Activated CD8-positive, alpha-beta memory T cell treated with anti-CD3 and anti-CD28 coated beads for 1 hour (primary cell): Measurements from ENCODE around the gene SLC39A6.
"Not testable (repeated sequence)": the region's sequence is repeated elsewhere in the genome, so short reads cannot be mapped to it uniquely, and the experiment has no call there.

Source experiments
- DNase-seq, 2 donors: peaks; one replicate each; pipeline ENCODE4 v3.0.0-alpha.2; 2020; ENCODE audit warnings: low read depth in 1 of 2; ENCODE audit errors: extremely low read depth in 1 of 2

Gene SLC39A6

DNA sequence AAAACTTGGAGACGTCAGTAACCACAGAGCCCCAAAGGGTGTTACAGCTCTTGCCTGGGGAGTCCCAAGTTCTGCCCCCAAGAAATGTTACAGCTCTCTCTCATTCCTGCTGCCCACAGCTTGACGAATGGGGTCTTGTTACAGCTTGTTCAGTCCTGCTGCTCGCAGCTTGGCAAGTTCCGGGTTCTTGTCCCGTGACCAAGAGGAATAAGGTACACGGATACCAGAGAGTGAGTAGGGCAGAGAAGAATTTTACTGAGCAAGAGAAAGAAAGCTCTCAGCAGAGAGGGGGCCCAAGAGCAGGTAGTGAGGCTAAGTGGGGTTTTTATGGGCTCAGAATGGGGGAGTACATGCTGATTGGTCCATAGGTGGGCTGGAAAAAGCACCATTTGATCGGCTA is 27.2 kb downstream of the SLC39A6 start:
- DNase-seq, result no peak

DNA sequence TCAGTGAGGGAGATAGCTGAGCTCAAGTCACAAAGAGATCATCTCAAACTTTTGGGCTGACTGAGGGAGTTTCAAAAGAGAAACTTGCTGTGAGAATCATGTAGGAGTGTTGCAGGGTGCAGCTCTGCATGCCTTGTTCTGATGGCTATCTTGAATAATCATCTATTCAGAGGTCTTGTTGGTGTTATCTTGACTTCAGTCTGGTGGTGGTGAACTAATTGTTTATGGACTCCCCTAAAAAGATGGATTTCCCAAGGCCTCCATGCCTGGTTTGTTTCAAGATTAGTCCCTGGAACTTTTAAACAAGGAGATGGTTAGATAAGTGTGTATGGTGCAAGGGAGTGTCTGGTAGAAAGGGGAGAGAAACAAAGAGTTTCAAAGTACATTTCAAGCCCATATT is 29.8 kb downstream of the SLC39A6 start:
- no peak for DNase-seq

- no peak for DNase-seq
Observed at GRCh38 chr18:36096955-36097354, 32.2 kb downstream of the SLC39A6 start.

- DNase-seq, result no peak
Observed at GRCh38 chr18:36095936-36096519, 33.1 kb downstream of the SLC39A6 start.

DNA sequence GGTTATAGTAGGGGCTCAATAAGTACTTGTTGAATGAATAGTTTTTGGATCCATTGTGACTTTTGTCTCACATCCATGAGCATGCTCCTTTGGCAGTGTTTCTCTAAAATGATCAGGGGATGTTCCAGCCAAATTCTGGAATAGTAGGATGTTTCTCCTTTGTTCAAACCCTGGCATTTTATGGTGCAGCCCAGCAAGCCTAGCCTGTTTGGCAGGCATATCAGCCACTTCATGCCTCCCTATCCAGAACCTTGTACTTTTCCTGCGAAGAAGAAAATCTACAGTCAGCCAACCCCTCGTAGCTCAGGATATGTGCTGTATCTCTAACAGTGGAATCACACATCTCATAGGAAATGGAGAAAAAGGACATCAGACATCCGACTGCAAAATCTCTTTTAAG is 34.7 kb downstream of the SLC39A6 start:
- no peak for DNase-seq

- not testable (repeated sequence) for DNase-seq
Observed at GRCh38 chr18:36092116-36092515, 37.0 kb downstream of the SLC39A6 start.

DNA sequence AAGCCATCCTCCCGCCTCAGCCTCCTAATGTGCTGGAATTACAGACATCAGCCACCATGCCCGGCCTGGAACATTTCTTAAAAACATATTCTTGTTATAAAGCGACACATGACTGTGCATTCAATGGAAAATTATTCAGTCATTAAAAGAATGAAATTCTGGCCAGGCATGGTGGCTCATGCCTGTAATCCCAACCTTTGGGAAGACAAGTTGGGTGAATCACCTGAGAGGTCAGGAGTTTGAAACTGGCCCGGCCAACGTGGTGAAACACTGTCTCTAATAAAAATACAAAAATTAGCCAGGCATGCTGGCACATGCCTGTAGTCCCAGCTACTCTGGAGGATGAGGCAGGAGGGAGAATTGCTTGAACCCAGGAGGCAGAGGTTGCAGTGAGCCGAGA is 40.1 kb downstream of the SLC39A6 start:
- DNase-seq, result no peak

- DNase-seq, result no peak
Observed at GRCh38 chr18:36088256-36088655, 40.9 kb downstream of the SLC39A6 start.

GRCh38 chr18:36086186-36086585 is 43.0 kb downstream of the SLC39A6 start:
- DNase-seq, result no peak

- no peak for DNase-seq
Observed at GRCh38 chr18:36085195-36085594, 43.9 kb downstream of the SLC39A6 start.

- DNase-seq, result no peak
Observed at GRCh38 chr18:36083729-36084128, 45.4 kb downstream of the SLC39A6 start.

- DNase-seq, result not testable (repeated sequence)
Observed at GRCh38 chr18:36081118-36081517, 48.0 kb downstream of the SLC39A6 start.

- DNase-seq, result no peak
Observed at GRCh38 chr18:36078751-36079529, 50.2 kb downstream of the SLC39A6 start.

- not testable (repeated sequence) for DNase-seq
Observed at GRCh38 chr18:36077764-36078163, 51.4 kb downstream of the SLC39A6 start.

DNA sequence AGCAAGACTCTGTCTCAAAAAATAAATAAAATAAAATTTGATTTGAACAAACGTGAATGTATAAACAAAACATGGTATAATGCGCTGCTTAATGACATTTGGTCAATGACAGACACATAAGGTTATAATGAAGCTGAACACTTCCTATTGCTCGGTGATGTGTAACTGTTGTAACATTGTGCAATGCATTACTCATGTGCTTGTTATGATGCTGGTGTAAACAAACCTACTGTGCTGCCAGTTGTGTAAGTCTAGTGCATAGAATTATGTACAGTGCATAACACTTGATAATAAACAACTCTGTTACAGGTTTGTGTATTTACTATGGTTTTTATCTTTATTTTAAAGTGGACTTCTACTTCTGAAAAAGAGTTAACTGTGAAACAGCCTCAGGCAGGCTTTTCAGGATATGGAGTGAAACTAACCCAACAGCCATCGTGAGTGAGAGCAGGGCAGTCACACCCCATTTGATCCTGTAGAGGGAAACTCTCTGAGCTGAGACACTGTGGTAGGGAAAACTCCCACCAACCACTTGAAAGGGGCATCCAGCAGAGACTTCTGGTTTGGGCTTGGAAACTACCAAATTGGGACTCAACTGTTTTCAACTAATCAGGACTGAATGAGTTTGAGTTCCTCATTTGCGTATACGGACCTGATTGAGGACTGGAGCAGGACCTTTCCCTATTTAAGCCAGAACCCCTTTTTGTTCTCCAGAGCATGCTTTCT is 53.1 kb downstream of the SLC39A6 start:
- DNase-seq, result no peak

DNA sequence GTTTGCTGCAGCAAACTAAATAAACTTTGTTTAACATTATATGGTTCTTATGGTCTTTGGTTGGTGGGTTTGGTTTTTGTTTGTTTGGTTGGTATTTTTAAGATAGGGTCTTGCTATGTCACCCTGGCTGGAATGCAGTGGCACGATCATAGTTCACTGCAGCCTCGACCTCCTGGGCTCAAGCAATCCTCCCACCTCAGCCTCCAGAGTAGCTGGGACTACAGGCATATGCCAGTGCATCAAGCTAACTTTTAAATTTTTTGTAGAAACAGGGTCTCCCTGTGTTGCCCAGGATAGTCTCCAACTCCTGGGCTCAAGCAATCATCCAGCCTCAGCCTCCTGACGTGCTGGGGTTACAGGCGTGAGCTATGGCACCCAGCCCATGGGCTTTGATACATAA is 54.7 kb downstream of the SLC39A6 start:
- no peak for DNase-seq

- no peak for DNase-seq
Observed at GRCh38 chr18:36073676-36074075, 55.5 kb downstream of the SLC39A6 start.

- not testable (repeated sequence) for DNase-seq
Observed at GRCh38 chr18:36072406-36072805, 56.7 kb downstream of the SLC39A6 start.

DNA sequence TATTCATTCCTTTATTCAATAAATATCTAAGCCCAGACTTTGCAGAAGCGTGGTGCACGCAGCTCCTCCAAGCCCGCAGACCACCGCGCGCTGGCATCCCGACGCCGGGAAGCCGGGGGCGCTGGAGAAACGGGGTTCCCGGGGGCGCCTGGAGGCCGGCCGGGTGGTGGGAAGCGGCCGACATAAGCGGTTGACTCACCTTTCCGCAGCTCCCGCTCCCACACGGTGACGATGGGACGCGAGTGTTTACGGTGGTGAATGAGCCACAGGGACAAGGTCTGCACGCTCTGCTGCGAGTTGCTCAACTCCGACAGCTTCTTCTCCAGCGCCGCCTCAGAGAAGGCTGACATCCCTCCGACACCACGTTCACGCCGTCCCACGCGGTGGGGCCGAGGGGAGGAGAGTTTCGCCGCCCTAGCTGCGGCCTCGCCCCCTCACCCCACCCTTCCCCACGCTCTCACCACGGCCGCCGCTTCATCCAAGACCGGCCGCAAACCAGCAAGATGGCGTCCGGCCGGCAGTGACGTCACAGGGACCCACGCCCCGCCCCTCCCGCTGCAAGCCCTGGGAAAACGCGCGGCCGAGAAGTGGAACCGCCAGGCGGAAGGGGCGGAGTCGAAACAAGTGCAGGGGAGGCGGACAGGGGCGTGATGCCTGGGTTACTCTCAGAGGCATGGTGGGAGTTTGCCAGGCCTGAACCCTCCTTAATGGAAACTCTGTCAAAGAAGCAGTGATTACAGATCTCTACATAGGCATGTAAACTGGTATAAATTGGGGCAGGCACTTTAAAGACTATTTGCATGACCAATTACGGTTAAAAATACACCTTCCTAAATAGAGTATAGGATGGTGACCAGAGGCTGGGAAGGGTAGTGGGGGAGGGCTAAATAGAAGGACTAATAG is 61.8 kb downstream of the SLC39A6 start, which contains the start of gene RPRD1A:
TSS of gene RPRD1A (minus strand) at position 505 of the 903 bp plus-strand sequence. CDS start at position 350, 155 bp downstream.
- peak; percentile 88 to 97 for DNase-seq

- DNase-seq, result no peak
Observed at GRCh38 chr18:36066686-36067054, 62.5 kb downstream of the SLC39A6 start.

- no peak for DNase-seq
Observed at GRCh38 chr18:36066001-36066400, 63.1 kb downstream of the SLC39A6 start.
